CD4-positive, alpha-beta T cell treated with Interleukin-17A for 4 hours (primary cell): ENCODE measurements around the gene NKX1-2.

ENCODE experiments used
- DNase-seq: peaks from one replicate; pipeline ENCODE4 v3.0.0-alpha.2; 2020; ENCODE audit warnings: mixed read lengths

Gene NKX1-2

DNA sequence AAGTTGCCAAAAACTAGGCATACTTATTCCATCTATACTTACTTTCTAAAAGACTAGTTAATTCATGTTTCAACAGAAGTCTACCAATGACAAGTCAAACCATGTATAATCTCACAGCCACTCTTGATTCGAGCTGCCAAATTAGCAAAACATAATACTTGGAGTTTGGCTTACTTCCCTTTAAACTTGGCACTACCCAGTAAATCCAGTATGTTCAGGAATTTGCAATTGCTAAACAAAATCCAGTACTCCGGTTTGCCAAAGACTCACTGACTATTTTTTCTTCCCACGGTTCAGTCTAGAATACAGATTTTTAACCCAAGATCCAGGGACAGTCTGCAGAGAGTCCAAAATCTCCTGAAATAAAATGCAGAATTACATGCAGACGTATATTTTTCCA, 35.8 kb downstream of the NKX1-2 start:
- DNase-seq: no peak

DNA sequence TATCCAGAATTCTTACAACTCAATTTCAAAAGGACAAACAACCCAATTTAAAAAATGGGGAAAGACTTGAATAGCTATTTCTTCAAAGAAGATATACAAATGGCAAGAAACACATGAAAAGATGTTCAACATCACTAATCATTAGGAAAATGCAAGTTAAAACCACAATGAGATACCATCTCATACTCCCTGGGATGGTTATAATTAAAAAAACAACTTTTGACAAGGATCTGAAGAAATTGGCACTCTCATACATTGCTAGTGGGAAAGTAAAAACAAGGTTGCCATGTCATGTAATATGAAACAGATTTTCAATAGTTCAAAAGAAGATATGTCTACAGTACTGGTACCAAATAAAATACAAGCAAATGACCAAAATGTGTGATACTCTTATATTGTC, 40.1 kb downstream of the NKX1-2 start:
- no peak for DNase-seq

DNA sequence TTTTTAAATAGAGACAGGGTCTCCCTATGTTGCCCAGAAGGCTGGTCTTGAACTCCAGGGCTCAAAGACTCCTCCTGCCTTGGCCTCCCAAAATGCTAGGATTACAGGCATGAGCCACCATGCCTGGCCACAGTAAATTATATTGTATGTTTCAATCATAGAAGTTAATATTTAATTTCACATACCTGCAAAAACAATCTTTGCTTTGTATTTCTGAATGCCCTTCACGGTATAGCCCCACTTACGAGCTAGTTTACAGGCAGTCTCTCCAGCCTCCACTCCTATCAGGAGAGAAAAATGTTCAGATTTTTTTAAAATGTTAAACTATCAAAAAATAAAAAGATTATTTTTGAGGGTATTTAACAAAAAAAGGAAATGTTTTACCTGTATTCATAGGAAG, 41.5 kb downstream of the NKX1-2 start:
- DNase-seq: no peak

DNA sequence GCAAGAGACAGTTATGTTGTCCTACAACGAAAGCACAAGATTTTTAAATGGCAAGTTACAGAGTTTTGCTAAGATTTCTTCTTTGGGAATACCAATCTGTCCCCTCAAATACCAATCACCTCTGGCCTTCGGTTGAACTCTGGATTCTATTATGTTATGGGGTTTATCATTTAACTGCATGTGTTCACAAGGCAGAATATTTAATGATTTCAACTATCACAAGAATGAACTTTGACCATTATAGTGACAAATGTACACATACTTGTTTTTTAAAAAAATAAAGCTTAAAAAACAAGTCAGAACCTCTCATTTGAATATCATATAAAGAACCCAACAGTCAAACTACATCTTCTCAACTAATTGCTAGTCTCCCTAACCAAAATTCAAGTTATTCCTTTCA, 42.4 kb downstream of the NKX1-2 start:
- no peak for DNase-seq

DNA sequence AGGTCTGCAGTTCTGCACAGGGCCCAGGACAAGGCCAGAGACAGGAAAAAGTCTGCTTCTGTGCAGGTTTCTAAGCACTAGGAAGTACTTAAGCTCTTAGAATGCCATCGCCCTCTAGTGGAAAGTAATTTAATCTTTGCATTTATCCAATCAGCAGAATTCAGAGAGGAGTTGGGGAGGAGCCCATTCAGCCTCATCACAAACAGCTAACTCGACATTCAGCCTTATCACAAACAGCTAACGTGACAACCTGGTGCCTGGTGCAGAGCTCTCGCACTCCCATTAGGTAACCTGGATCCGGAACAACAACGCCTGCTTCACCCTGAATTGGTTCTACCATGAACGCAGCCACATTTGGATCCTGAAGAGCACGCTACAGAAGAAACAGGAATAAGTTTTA, 46.3 kb downstream of the NKX1-2 start:
- DNase-seq: peak; percentile 31

DNA sequence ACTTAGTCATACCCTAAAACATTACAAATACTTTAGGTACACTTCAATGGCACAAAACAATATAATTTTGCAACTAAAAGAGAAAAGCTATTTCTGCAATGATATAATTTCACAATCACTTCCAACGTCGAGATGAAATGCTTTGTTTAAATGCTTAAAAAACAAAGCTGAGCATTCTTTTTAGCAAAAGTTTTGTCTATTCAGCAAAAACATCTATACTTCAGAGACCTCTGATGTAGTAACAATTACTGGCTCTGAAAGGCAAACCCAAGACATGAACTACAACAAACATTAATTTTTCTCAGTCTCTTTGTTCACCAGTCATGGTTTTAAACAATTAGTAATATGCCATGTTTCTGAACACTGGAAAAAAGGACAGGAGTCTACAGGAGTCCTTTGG, 47.6 kb downstream of the NKX1-2 start:
- DNase-seq: no peak

DNA sequence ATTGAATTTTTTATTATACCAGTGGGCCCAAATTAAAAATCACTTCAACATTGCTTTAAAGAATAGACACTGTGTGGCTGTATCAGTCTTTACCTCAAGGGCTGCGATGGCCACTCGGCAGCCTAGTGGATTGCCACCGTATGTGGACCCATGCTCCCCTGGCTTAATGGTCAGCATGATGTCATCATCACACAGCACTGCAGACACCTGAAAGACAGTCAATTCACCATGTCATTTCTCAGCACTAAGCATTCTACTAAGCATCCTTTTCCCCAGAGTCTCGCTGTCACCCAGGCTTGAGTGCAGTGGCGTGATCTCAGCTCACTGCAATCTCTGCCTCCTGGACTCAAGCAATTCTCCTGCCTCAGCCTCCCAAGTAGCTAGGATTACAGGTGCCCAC, 48.2 kb downstream of the NKX1-2 start:
- no peak for DNase-seq
